Fibroblast of mammary gland (primary cell): ENCODE measurements around the gene KRTAP27-1.

Experiments
- DNase-seq: peaks from one replicate; pipeline ENCODE4 v3.0.0-alpha.2; 2010; ENCODE audit warnings: low read depth
- H3K4me3 ChIP-seq: 2 replicates; pipeline ENCODE4 v1.5.1; 2011; ENCODE audit warnings: low read depth, mild to moderate bottlenecking, low read length, moderate library complexity; ENCODE audit not compliant: control insufficient read depth
- CTCF ChIP-seq: conservative IDR thresholded peaks from 2 replicates; pipeline ENCODE4 v1.5.1; 2011; ENCODE audit warnings: low read depth, low read length, inconsistent platforms; ENCODE audit not compliant: control insufficient read depth, insufficient read depth

Gene KRTAP27-1

GRCh38 chr21:30349572-30349971 is 12.1 kb upstream of the KRTAP27-1 start:
- DNase-seq: no peak
- H3K4me3 ChIP-seq: no peak overlapping the region
- no peak for TF ChIP-seq CTCF

- H3K4me3 ChIP-seq: no peak within 1 kb of the TSS
- DNase-seq: no peak
- no peak for TF ChIP-seq CTCF
These were observed 11.0 kb upstream of the KRTAP27-1 start, which contains the start of gene KRTAP23-1 for GRCh38 chr21:30348506-30348905. Gene KRTAP23-1, minus strand, starts transcription at chr21:30348606. Its CDS starts 0 bp downstream, at chr21:30348606.

GRCh38 chr21:30345014-30345413 is 7.5 kb upstream of the KRTAP27-1 start:
- no peak overlapping the region for H3K4me3 ChIP-seq
- DNase-seq: no peak
- TF ChIP-seq CTCF: no peak

GRCh38 chr21:30340714-30341573 is 3.5 kb upstream of the KRTAP27-1 start:
- peak; percentile 47 for DNase-seq
- peak; percentile 86 for TF ChIP-seq CTCF
- no peak overlapping the region for H3K4me3 ChIP-seq

- no peak for DNase-seq
- TF ChIP-seq CTCF: no peak
- H3K4me3 ChIP-seq: no peak overlapping the region
These were observed 1.2 kb upstream of the KRTAP27-1 start for GRCh38 chr21:30338717-30339116.

GRCh38 chr21:30337772-30338171 is 278 bp upstream of the KRTAP27-1 start:
- H3K4me3 ChIP-seq: no peak overlapping the region
- no peak for DNase-seq
- TF ChIP-seq CTCF: no peak
